Kasumi-1 (cell line): ENCODE measurements around the gene SLC16A1.

Experiments used
- DNase-seq, 2 experiments: peaks; one replicate each; lab custom pipeline; 2025; lab: John Stamatoyannopoulos, UW

Gene SLC16A1

GRCh38 chr1:112881742-112882127 is 74.3 kb downstream of the SLC16A1 start:
- no peak for DNase-seq

DNA sequence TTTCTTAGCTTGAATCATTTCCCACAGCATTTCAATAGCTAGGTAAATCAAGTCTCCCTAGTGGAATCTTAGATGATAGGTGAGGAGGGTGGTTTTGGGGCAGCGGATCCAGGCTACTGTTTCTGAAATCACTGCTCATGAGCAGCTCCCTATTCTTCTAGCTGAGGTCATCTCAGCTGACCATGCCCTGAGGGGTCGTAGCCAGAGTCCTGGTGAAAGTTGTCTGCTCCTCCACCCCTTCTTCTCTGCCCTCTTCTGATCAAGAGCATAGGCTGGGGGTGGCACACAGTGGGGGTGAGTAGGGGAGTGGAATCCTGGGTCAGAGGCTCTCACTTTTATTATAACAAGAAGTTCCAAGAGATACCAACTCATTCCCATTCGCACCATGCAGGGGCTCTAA is 76.2 kb downstream of the SLC16A1 start:
- DNase-seq = no peak

DNA sequence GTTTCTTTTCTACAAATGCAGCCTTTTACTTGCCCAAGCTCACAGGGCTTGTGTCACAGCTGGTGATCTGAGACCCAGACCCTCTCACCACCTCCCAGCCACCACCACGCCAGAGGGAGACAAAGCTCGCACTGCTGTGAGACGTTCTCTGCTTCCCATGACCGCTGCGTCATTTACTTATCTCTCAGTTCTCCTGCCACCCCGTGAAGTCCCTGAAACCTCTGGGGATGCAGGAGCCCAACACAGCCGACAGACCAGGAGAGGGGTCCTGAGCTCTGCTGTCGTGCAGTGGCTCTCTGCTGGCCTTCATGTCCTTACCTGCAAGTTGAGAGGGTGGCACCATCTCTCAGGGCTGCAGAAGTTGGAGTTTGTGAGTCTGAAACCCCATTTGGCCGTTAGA is 77.7 kb downstream of the SLC16A1 start:
- no peak for DNase-seq

DNA sequence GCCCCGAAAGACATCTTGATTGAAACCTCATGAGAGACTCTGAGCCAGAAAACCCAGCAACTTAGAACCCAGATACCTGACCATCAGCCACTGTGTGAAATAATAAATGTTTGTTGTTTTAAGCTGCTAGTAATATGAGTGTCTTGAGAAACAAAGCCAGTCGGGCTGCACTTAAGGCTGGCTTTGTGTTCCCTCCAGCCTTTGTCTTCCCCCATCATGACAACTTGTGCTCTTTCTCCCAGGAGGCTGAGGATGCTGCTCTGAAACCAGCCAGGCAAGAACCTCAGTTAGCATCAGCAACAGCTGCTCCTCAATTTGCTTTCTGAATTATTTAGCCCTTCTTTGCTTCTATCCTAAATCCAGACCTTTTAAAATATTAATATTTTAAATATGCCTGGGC is 78.2 kb downstream of the SLC16A1 start:
- DNase-seq = no peak

- DNase-seq = no peak
Observed at GRCh38 chr1:112876315-112876714, 79.7 kb downstream of the SLC16A1 start.

GRCh38 chr1:112872551-112872962 is 83.4 kb downstream of the SLC16A1 start:
- no peak for DNase-seq

DNA sequence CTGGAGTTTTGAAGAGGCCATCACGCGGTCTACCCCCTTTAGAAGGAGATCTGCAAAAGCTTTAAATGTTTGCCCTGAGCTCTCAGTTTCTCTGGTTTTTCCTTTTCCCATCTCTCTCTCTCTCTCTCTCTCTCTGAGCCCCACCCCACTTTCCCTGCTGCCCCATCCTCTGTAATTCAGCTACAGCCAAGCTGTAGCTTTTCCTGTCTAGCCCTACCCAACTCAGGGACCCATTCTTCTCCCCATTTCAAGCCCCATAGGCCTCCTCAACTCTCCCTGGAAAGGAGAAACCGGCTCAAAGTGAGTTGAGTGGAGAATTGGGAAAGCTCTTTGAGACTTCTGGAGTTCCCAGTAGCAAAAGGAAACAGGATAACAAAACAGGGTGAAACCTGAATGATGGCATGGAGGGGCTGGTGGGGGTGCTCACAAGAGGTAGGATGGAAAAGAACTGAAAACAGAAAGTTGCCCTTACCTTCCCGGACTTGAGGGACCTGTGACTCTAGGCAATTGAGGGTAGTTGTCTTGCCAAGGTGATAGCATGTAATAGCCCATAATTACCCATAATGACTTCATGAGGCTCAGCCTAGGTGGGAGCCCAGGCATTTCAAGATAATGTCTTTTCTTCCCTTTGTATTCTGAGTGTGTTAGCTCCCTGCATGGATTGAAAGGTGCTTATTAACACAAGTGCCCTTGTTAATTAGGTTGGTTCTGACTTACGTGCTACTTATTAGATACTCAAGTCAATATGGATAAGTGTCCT is 84.9 kb downstream of the SLC16A1 start:
- DNase-seq = no peak

DNA sequence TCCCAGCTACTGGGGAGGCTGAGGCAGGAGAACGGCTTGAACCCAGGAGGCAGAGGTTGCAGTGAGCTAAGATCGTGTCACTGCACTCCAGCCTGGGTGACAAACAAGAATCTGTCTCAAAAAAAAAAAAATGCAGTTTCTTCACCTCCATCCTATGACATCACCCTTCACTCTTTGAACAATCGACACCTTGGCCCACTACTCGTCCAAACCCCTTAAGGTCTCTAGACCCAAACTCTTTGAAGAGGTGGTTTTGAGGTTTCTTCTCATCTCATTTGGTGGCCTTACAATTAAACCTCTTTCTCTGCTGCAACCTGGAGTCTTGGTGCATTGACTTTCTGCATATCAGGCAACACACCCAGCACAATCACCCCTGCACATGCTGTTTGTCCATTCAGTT is 86.1 kb downstream of the SLC16A1 start:
- DNase-seq = no peak

DNA sequence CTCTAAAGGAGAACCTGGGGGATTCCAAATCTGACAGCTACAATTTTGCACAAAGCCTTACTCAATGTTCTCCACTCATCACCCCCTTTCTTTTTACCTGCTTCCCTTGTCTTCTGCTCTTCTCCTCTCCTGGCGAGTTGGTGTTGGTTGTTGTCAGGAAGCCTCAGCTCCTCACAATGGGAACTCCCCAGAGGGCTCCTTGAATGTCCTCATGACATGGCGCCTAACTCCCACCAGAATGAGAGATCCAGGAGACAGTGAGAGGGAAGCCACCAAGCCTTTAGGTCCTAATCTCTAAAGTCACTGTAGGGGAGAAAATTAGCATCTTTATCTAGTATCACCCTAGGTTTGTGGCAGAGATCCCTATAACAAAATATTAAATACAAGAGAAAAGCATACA is 87.8 kb downstream of the SLC16A1 start:
- DNase-seq = no peak

DNA sequence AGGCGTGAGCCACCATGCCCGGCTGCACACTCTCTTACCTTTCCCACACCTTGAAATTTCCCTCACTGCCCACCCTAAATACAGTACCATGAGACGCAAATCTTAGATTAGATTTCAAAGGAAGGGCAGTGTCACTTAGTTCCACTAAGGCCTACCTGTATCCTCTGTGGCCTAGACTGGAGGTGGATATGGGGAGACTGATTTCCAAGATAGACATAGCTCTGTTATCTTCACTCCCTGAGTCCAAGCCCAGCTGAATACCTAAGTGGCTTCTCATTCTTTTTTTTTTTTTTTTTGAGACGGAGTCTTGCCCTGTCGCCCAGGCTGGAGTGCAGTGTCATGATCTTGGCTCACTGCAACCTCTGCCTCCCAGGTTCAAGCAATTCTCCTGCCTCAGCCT is 89.0 kb downstream of the SLC16A1 start:
- no peak for DNase-seq

- DNase-seq = no peak
Observed at GRCh38 chr1:112866151-112866550, 89.8 kb downstream of the SLC16A1 start.

DNA sequence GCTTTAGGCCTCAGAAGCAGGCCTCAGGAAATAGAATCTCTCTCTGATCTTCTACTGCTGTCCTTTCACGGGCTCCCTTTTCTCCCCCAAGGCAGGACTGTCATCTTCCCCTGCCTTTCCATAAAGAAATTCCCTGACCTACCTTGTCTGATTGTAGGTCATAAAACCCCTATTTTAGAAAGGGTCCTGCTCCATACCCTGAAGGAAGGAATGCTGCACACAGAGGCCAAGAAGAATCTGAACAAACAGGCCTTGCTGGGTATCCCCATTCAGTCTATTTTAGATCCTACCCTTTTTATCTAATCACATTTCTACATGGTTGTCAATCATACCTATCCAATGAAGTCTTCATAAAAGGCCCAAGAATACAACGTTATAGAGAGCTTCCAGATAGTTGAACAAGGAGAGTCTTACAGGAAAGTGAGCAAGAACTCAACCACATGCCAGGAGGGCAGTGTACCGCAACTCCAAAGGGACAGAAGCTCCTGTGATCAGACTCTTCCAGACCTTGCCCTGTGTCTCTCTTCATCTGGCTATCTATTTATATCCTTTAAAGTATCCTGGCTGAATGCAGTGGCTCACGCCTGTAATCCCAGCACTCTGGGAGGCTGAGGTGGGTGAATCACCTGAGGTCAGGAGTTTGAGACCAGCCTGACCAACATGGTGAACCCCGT is 93.1 kb downstream of the SLC16A1 start:
- no peak for DNase-seq
